Tibial artery (tissue), 4 donors: ENCODE results near the gene TBX4.
"Not testable (repeated sequence)": the region's sequence is repeated elsewhere in the genome, so short reads cannot be mapped to it uniquely, and the experiment has no call there.

Source experiments
- DNase-seq, 2 donors: peaks; one replicate each; pipeline ENCODE4 v3.0.0-alpha.2; 2019
- H3K27ac ChIP-seq, 2 donors: fragments of 200-600 bp; sonication (generic) in 1 of 2; 1 replicate in 1 of 2; 2 replicates in 1 of 2; pipeline ENCODE4 v1.5.1; 2018 to 2019; ENCODE audit warnings: mild to moderate bottlenecking in 1 of 2
- H3K27me3 ChIP-seq, 2 donors: fragments of 200-600 bp; sonication (generic) in 1 of 2; one replicate each; pipeline versions ENCODE4 v1.5.1 to v1.6.0; 2016 to 2019
- H3K36me3 ChIP-seq, 3 donors: fragments of 200-600 bp; sonication (generic) in 2 of 3; one replicate each; pipeline ENCODE4 v1.5.1; 2016 to 2019; ENCODE audit warnings: mild to moderate bottlenecking in 2 of 3
- H3K4me1 ChIP-seq, 4 donors: fragments of 200-600 bp; sonication (generic) in 2 of 4; 1 replicate in 3 of 4; 2 replicates in 1 of 4; pipeline ENCODE4 v1.5.1; 2016 to 2019
- H3K4me3 ChIP-seq, 2 donors: fragments of 200-600 bp; sonication (generic) in 1 of 2; 1 replicate in 1 of 2; 2 replicates in 1 of 2; pipeline ENCODE4 v1.5.1; 2018 to 2019; ENCODE audit warnings: mild to moderate bottlenecking in 2 of 2
- H3K9me3 ChIP-seq, 3 donors: fragments of 200-600 bp; sonication (generic) in 1 of 3; one replicate each; pipeline ENCODE4 v1.5.1; 2016 to 2019
- intact Hi-C: fragments of 100-400 bp; cut with DNase I; formaldehyde crosslinking; loops from one replicate; pipeline ENCODE4 v1.15.0; 2023; ENCODE audit warnings: low total_unique reads
- TF ChIP-seq, protein P1 (sequence below), 2 experiments: fragments of 200-600 bp in 1 of 2; fragments of 450-650 bp in 1 of 2; IDR thresholded peaks; one replicate each; pipeline ENCODE4 v1.5.1; 2017 to 2019; ENCODE audit warnings: antibody characterized with exemption in 2 of 2, mild to moderate bottlenecking in 1 of 2, moderate library complexity in 1 of 2

TBX4 gene

DNA sequence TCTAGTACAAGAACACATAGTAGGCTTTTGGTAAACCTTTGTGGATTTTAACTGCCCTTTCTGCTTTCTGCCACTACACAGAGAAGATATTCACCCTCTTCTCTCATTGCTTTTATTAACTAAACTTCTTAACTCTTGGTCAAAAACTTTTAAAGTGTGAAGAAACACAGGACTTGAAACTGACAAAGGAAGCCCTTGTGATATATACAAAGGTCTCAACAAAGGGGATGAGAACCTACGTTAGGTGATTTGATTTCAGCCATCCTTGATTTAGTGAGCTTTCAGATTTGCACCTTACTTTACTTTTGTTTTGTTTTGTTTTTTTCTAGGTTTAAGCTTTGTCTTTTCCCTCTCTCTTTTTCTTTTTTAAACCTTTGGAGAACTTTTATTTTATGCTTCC lies 66.9 kb downstream of the TBX4 start:
- no peaks in the 10 kb centered on the region for H3K27me3 ChIP-seq
- TF ChIP-seq, protein P1, sequence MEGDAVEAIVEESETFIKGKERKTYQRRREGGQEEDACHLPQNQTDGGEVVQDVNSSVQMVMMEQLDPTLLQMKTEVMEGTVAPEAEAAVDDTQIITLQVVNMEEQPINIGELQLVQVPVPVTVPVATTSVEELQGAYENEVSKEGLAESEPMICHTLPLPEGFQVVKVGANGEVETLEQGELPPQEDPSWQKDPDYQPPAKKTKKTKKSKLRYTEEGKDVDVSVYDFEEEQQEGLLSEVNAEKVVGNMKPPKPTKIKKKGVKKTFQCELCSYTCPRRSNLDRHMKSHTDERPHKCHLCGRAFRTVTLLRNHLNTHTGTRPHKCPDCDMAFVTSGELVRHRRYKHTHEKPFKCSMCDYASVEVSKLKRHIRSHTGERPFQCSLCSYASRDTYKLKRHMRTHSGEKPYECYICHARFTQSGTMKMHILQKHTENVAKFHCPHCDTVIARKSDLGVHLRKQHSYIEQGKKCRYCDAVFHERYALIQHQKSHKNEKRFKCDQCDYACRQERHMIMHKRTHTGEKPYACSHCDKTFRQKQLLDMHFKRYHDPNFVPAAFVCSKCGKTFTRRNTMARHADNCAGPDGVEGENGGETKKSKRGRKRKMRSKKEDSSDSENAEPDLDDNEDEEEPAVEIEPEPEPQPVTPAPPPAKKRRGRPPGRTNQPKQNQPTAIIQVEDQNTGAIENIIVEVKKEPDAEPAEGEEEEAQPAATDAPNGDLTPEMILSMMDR (IDR thresholded peaks at IDR 0.05): no peak
- intact Hi-C loops: no loop called here

DNA sequence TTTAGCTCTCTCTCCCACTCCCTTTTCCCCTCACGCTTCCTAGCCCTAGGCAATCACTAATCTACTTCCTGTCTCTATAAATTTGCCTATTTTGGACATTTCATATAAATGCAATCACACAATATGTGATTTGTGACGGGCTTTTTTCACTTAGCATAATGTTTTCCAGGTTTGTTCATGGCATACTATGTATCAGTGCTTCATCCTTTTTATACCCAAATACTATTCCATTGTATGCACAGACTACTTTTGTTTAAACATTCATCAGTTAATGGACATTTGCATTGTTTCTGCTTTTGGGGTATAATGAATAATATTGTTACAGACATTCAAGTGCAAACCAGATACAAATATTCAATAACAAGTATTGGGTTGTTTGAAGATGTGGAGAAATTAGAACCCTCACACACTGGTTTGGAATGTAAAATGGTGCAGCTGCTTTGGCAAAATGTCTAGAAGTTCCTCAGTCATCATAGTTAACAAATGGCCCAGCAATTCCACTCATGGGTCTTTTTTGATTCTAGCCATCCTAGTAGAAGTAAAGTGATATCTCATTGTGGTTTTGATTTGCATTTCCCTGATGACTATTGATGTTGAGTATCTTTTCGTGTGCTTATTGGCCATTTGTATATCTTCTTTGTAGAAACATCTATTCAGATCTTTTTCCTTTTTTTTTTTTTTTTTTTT lies 67.7 kb downstream of the TBX4 start:
- intact Hi-C loops: no loop called here
- H3K27ac ChIP-seq: no peak overlapping the region
- H3K27me3 ChIP-seq: no peaks in the 10 kb centered on the region
- no peak for DNase-seq
- TF ChIP-seq, protein P1 (IDR thresholded peaks at IDR 0.05): no peak
- H3K4me3 ChIP-seq: no peak overlapping the region
- H3K9me3 ChIP-seq: no peaks in the 10 kb centered on the region
- H3K4me1 ChIP-seq: peaks cover 0 to 1% (median 0%) of the 10 kb centered on the region in 4 donors
- H3K36me3 ChIP-seq: no peaks in the 10 kb centered on the region

More for the DNA sequence above, 66.9 kb downstream of the TBX4 start:
- Histone ChIP-seq H3K4me1 (no peaks in the 10 kb centered on the region), H3K4me3 (no peak overlapping the region), H3K36me3 (no peaks in the 10 kb centered on the region), H3K9me3 (no peaks in the 10 kb centered on the region), H3K27ac (no peak overlapping the region)
- DNase-seq: no peak

DNA sequence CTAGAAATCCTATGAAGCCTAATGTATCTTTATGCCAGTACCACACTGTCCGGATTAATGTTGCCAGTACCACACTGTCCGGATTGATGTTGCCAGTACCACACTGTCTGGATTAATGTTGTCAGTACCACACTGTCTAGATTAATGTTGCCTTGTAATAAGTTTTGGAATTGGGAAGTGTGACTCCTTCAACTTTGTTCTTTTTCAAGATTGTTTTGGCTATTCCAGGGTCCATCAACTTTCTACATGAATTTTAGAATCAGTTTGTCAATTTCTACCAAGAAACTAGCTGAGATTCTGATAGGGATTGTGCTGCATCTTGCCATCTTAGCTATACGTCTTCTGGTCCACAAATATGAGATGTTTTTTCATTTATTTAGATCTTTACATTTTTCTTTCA lies 68.7 kb downstream of the TBX4 start:
- DNase-seq: no peak
- H3K4me3 ChIP-seq: no peak overlapping the region
- intact Hi-C loops: no loop called here
- H3K27ac ChIP-seq: no peak overlapping the region
- no peaks in the 10 kb centered on the region for H3K9me3 ChIP-seq
- H3K36me3 ChIP-seq: no peaks in the 10 kb centered on the region
- TF ChIP-seq, protein P1 (IDR thresholded peaks at IDR 0.05): no peak
- H3K27me3 ChIP-seq: no peaks in the 10 kb centered on the region
- H3K4me1 ChIP-seq: peaks cover 0 to 11% (median 0%) of the 10 kb centered on the region in 4 donors

DNA sequence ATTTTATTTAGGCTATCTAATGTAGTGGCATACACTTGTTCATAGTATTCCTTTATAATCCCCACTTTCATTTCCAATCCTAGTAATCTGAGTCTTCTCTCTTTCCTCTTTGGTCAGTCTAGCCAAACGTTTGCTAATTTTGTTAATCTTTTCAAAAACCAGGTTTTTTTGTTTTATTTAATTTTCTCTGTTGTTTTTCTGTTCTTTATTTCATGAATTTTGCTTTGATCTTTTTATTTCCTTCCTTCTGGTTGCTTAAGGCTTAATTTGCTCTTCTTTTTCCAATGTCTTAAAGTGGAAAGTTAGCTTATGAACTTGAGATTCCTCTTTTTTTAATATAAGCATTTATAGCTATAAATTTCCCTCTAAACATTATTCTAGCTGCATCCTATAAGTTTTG lies 69.9 kb downstream of the TBX4 start:
- no peak overlapping the region for H3K4me3 ChIP-seq
- H3K36me3 ChIP-seq: no peaks in the 10 kb centered on the region
- no peak overlapping the region for H3K27ac ChIP-seq
- DNase-seq: no peak
- H3K27me3 ChIP-seq: no peaks in the 10 kb centered on the region
- H3K9me3 ChIP-seq: no peaks in the 10 kb centered on the region
- intact Hi-C loops: no loop called here
- H3K4me1 ChIP-seq: peaks cover 0 to 17% (median 0%) of the 10 kb centered on the region in 4 donors
- TF ChIP-seq, protein P1 (IDR thresholded peaks at IDR 0.05): no peak

DNA sequence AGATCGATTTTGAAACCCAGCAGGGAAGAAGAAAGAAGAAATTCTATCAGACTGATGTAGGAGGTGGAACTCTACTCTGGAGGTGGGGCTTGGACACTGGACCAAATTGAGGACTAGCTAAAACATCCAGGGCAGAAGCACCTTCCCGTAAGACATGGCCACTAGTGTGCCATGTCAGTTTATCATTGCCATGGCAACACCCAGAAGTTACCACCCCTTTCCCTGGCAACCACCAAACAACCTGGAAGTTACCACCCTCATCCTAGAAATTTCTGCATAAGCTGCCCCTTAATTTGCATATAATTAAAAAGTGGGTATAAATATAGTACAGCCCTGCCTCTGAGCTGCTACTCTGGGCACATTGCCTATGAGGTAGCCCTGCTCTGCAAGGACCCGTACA lies 72.1 kb downstream of the TBX4 start:
- H3K27me3 ChIP-seq: no peaks in the 10 kb centered on the region
- intact Hi-C loops: no loop called here
- no peak overlapping the region for H3K4me3 ChIP-seq
- H3K36me3 ChIP-seq: no peaks in the 10 kb centered on the region
- TF ChIP-seq, protein P1 (IDR thresholded peaks at IDR 0.05): no peak
- H3K9me3 ChIP-seq: no peaks in the 10 kb centered on the region
- no peak overlapping the region for H3K27ac ChIP-seq
- H3K4me1 ChIP-seq: peaks cover 0 to 17% (median 0%) of the 10 kb centered on the region in 4 donors
- DNase-seq: no peak

DNA sequence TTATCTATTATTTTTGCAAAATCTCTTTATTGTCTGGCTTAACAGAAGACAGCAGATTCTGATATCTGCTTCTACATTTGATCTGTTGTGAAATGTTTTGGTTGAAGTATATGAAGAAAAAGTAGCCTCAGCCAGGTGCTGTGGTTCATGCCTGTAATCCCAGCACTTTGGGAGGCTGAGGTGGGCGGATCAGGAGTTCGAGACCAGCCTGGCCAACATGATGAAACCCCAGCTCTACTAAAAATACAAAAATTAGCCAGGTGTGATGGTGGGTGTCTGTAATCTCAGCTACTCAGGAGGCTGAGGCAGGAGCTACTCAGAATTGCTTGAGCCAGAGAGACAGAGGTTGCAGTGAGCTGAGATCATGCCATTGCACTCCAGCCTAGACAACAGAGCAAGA lies 75.2 kb downstream of the TBX4 start:
- peaks cover 0 to 17% (median 0%) of the 10 kb centered on the region in 4 donors for H3K4me1 ChIP-seq
- H3K9me3 ChIP-seq, DNase-seq, H3K27ac ChIP-seq, H3K36me3 ChIP-seq, intact Hi-C loops, H3K27me3 ChIP-seq, H3K4me3 ChIP-seq: not testable (repeated sequence)
